GM21367 (cell line): ENCODE data around the gene CDT1.
"Not testable (repeated sequence)": the region's sequence is repeated elsewhere in the genome, so short reads cannot be mapped to it uniquely, and the experiment has no call there.

ENCODE experiments used
- ATAC-seq: cut with Tn5 transposase; IDR thresholded peaks from one replicate; pipeline ENCODE4 v1.9.1; 2021; ENCODE audit not compliant: unreplicated experiment

Gene CDT1

GRCh38 chr16:88782454-88783390 lies 20.9 kb upstream of the CDT1 start:
- no peak for ATAC-seq

- no peak for ATAC-seq
Measured at GRCh38 chr16:88783391-88784073, 20.1 kb upstream of the CDT1 start.

GRCh38 chr16:88784074-88784855 lies 19.3 kb upstream of the CDT1 start:
- no peak for ATAC-seq

- no peak for ATAC-seq
Measured at GRCh38 chr16:88784856-88785105, 18.8 kb upstream of the CDT1 start.

GRCh38 chr16:88785106-88785924 lies 18.3 kb upstream of the CDT1 start, which contains the start of gene PIEZO1:
TSS of gene PIEZO1 (minus strand) at chr16:88785220. CDS start at chr16:88784964, 256 bp downstream.
- ATAC-seq = no peak

GRCh38 chr16:88787579-88788314 lies 15.8 kb upstream of the CDT1 start:
- ATAC-seq = no peak

GRCh38 chr16:88788749-88789148 lies 14.8 kb upstream of the CDT1 start:
- not testable (repeated sequence) for ATAC-seq

- no peak for ATAC-seq
Measured at GRCh38 chr16:88789594-88789993, 14.0 kb upstream of the CDT1 start.

GRCh38 chr16:88790312-88791211 lies 13.0 kb upstream of the CDT1 start:
- ATAC-seq = no peak

- ATAC-seq = no peak
Measured at GRCh38 chr16:88792078-88792550, 11.5 kb upstream of the CDT1 start.

GRCh38 chr16:88792668-88793250 lies 10.8 kb upstream of the CDT1 start:
- ATAC-seq = no peak

- no peak for ATAC-seq
Measured at GRCh38 chr16:88793251-88793954, 10.2 kb upstream of the CDT1 start.

GRCh38 chr16:88796278-88796677 lies 7.3 kb upstream of the CDT1 start:
- no peak for ATAC-seq

GRCh38 chr16:88798073-88798472 lies 5.5 kb upstream of the CDT1 start:
- ATAC-seq = no peak

- ATAC-seq = no peak
Measured at GRCh38 chr16:88798772-88799455, 4.7 kb upstream of the CDT1 start.

- no peak for ATAC-seq
Measured at GRCh38 chr16:88799569-88800276, 3.9 kb upstream of the CDT1 start.

GRCh38 chr16:88800277-88800592 lies 3.4 kb upstream of the CDT1 start:
- ATAC-seq = no peak
